Lower lobe of right lung (tissue), 2 donors: ENCODE data around the gene VRK2. TPM values are rescaled to one million over a fixed set of nuclear protein-coding genes. Genes with fewer than 3 reads are reported as not detected.

ENCODE experiments used
- ATAC-seq, 2 donors: fragments of 200-7000 bp; cut with Tn5 transposase; one replicate each; pipeline ENCODE4 v1.9.1; 2020 to 2022; ENCODE audit warnings: mild to moderate bottlenecking in 2 of 2, moderate library complexity in 2 of 2
- DNase-seq: peaks from one replicate; pipeline ENCODE4 v3.0.0-alpha.2; 2020
- H3K27ac ChIP-seq: fragments of 200-600 bp; one replicate; pipeline ENCODE4 v1.8.0; 2022
- H3K27me3 ChIP-seq: fragments of 200-600 bp; one replicate; pipeline ENCODE4 v1.8.0; 2022; ENCODE audit warnings: low read depth
- H3K36me3 ChIP-seq: fragments of 200-600 bp; one replicate; pipeline ENCODE4 v1.8.0; 2022; ENCODE audit warnings: mild to moderate bottlenecking
- H3K4me1 ChIP-seq: fragments of 200-600 bp; one replicate; pipeline ENCODE4 v1.8.0; 2022
- H3K4me3 ChIP-seq: fragments of 200-600 bp; one replicate; pipeline ENCODE4 v1.8.0; 2022; ENCODE audit warnings: mild to moderate bottlenecking
- H3K9me3 ChIP-seq: fragments of 200-600 bp; one replicate; pipeline ENCODE4 v1.8.0; 2022
- intact Hi-C: fragments of 100-400 bp; cut with DNase I; formaldehyde crosslinking; loops from one replicate; pipeline ENCODE4 v1.11.0; 2022
- total RNA-seq: library from RNA; stranded (reverse); fragmentation: NEBNext Ultra II Directional; extraction: Animal tissue kit (Norgen Biotek cat#: 25700); gene quantifications from one replicate; pipeline ENCODE4 v1.2.1, GENCODE V29; 2021
- TF ChIP-seq, protein P1 (sequence below): fragments of 200-600 bp; IDR thresholded peaks from one replicate; pipeline ENCODE4 v1.8.0; 2022; ENCODE audit warnings: antibody characterized with exemption, mild to moderate bottlenecking
- donor health status: DM: no; HTN: yes; CAD: no; lungs with severe emphysema.

The VRK2 gene
- total RNA-seq, 1 donor from 2014 or later: 25.7 TPM

DNA sequence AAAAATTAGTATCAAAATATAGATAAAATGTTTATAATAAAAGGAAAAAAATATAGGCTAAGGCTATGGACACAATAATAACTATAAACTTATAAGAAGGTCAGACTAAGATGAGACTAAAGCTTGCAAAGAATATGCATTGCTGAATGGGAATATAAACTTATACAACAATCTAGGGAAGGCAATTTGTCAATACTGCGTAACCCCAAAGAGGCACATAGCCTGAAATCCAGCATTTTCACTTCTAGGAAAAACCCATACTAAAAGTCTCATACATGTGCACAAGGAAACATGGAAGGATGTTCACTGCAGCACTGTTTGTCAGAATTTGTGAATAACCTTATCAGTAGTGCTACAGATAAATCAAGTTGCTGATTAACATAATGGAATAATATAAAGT lies 149.1 kb downstream of the VRK2 start:
- TF ChIP-seq, protein P1, sequence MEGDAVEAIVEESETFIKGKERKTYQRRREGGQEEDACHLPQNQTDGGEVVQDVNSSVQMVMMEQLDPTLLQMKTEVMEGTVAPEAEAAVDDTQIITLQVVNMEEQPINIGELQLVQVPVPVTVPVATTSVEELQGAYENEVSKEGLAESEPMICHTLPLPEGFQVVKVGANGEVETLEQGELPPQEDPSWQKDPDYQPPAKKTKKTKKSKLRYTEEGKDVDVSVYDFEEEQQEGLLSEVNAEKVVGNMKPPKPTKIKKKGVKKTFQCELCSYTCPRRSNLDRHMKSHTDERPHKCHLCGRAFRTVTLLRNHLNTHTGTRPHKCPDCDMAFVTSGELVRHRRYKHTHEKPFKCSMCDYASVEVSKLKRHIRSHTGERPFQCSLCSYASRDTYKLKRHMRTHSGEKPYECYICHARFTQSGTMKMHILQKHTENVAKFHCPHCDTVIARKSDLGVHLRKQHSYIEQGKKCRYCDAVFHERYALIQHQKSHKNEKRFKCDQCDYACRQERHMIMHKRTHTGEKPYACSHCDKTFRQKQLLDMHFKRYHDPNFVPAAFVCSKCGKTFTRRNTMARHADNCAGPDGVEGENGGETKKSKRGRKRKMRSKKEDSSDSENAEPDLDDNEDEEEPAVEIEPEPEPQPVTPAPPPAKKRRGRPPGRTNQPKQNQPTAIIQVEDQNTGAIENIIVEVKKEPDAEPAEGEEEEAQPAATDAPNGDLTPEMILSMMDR: no peak
- Histone ChIP-seq H3K27ac (no peak overlapping the region), H3K4me1 (no peaks in the 10 kb centered on the region), H3K36me3 (no peaks in the 10 kb centered on the region), H3K9me3 (no peaks in the 10 kb centered on the region), H3K4me3 (no peak overlapping the region), H3K27me3 (no peaks in the 10 kb centered on the region)
- DNase-seq (no peak), ATAC-seq (no peak)
- intact Hi-C loops: no loop called here

DNA sequence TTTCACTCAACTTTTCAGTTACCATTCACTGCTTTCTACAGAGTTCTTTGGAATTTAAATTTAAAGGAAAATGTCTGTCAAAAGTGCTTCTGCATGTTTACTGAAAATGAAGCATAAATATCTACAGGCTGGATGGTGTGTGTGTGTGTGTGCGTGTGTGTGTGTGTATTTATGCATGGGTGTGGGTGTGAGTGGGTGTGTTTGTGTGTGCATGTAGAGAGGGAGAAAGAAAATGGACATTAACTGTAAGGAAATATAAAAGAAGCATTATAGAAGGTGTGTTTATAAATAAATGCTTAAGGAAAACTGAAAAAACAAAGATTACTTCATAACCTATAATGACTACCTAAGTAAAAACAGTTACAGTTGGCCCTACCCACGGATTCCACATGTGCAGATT lies 151.3 kb downstream of the VRK2 start:
- ATAC-seq (no peak), DNase-seq (no peak)
- Histone ChIP-seq H3K4me3 (no peak overlapping the region), H3K27me3 (no peaks in the 10 kb centered on the region), H3K4me1 (no peaks in the 10 kb centered on the region), H3K27ac (no peak overlapping the region), H3K9me3 (no peaks in the 10 kb centered on the region), H3K36me3 (no peaks in the 10 kb centered on the region)
- TF ChIP-seq, protein P1: no peak
- intact Hi-C loops: no loop called here

DNA sequence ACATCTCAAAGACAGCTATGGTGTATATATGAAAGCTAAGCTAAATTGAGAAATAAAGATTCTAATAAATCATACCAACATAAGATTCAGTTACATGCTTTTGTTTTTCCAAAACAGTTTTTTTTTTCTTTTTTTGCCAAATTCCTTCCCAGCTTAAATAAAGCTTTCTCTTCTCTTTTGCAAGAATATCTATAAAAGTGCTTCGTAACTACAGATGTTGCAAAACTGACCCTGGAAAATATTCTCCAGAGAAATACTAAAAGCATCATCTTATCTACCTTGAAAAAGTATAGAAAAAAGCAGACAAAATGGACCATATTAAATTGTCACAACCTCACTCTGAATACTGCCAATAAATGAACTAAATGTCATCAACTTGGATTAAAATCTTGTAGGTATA lies 155.8 kb downstream of the VRK2 start:
- Histone ChIP-seq H3K36me3 (no peaks in the 10 kb centered on the region), H3K27ac (no peak overlapping the region), H3K27me3 (no peaks in the 10 kb centered on the region), H3K4me3 (no peak overlapping the region), H3K9me3 (no peaks in the 10 kb centered on the region), H3K4me1 (no peaks in the 10 kb centered on the region)
- ATAC-seq (no peak), DNase-seq (no peak)
- TF ChIP-seq, protein P1: no peak
- intact Hi-C loops: no loop called here

DNA sequence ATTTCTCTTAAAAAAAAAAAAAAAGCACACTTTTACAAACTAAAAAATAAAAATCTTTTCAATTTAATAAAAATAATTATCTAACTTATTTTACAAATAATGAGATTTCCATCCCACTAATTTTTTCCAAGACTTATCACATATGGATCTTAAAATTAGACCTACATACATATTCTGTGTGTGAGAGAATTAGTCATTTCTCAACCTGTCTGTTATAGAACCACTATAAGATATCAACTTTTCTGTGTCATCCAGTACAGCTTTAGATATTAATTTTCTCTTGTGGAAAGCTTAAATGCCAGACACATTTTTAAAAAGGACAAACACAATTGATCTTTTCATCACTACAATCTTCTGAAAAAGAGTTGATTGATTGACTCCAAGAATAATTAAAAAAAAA lies 156.4 kb downstream of the VRK2 start:
- H3K27me3 ChIP-seq: no peaks in the 10 kb centered on the region
- ATAC-seq (no peak), DNase-seq (no peak)
- no peak overlapping the region for H3K4me3 ChIP-seq
- TF ChIP-seq, protein P1: no peak
- no peaks in the 10 kb centered on the region for H3K9me3 ChIP-seq
- H3K4me1 ChIP-seq: no peaks in the 10 kb centered on the region
- H3K36me3 ChIP-seq: no peaks in the 10 kb centered on the region
- intact Hi-C loops: no loop called here
- no peak overlapping the region for H3K27ac ChIP-seq

DNA sequence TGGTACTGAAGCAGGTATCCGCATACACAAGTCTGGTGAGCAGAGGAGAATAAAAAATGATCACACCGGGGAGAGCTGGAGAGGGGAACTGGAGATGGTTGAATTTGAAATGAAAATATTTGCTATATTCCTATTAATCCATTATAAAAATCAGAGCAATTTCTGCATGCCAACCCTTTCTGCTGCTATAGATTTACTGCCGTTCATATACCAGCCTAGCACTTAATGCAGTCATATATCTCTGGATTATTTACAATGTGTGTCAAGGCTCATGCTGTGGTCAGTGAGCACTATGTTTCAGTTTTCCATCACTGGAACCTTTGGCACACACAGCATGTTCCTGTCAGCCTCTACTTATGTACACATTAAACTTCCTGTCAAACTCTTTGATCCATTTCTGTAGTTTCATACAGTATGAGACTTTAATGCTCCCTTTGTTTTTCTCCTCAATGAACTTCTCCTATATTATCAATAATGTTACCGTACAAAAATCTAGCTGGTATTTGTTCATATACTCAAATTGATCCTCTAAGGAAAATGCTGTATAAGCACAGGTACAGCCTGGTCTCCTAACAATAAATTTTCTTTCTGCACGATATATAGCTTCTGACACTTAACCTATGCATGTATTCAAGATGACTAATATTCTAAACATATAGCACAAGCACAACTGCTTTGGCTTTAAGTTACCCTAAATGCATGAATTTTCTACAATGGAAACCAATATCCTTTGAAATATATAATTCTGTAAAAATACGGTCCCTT lies 157.8 kb downstream of the VRK2 start:
- no peaks in the 10 kb centered on the region for H3K4me1 ChIP-seq
- no peaks in the 10 kb centered on the region for H3K9me3 ChIP-seq
- TF ChIP-seq, protein P1: no peak
- intact Hi-C loops: no loop called here
- H3K36me3 ChIP-seq: no peaks in the 10 kb centered on the region
- H3K4me3 ChIP-seq: no peak overlapping the region
- ATAC-seq (no peak), DNase-seq (no peak)
- no peaks in the 10 kb centered on the region for H3K27me3 ChIP-seq
- no peak overlapping the region for H3K27ac ChIP-seq
